PFSK-1 (cell line): ENCODE measurements around the gene DST.

Experiments
- FOXP2 ChIP-seq: optimal IDR thresholded peaks from 2 replicates; pipeline ENCODE3; 2011; ENCODE audit warnings: borderline replicate concordance, control low read depth, inconsistent platforms; ENCODE audit not compliant: insufficient read depth; ENCODE audit errors: extremely low read length, extremely low read depth
- POLR2AphosphoS5 ChIP-seq: IDR thresholded peaks from 2 replicates; pipeline ENCODE4 v1.6.1; 2012; ENCODE audit warnings: low read depth, mild to moderate bottlenecking, control low read depth, low read length, moderate library complexity
- SIN3A ChIP-seq: IDR thresholded peaks from 2 replicates; pipeline ENCODE4 v1.6.1; 2012; ENCODE audit warnings: mild to moderate bottlenecking, low read length, moderate library complexity, borderline replicate concordance; ENCODE audit not compliant: insufficient read depth
- TAF1 ChIP-seq: IDR thresholded peaks from 2 replicates; pipeline ENCODE4 v1.6.1; 2012; ENCODE audit warnings: low read length, control low read depth, borderline replicate concordance; ENCODE audit not compliant: insufficient read depth
- TF ChIP-seq, protein P1 (sequence below), 2 experiments: IDR thresholded peaks; 2 replicates each; pipeline versions ENCODE4 v1.6.1 to v1.8.0; 2011 to 2012; ENCODE audit warnings: low read depth in 2 of 2, low read length in 2 of 2, control low read depth in 1 of 2, inconsistent platforms in 1 of 2, mild to moderate bottlenecking in 1 of 2, moderate library complexity in 1 of 2; ENCODE audit not compliant: insufficient read depth in 1 of 2

DST gene

DNA sequence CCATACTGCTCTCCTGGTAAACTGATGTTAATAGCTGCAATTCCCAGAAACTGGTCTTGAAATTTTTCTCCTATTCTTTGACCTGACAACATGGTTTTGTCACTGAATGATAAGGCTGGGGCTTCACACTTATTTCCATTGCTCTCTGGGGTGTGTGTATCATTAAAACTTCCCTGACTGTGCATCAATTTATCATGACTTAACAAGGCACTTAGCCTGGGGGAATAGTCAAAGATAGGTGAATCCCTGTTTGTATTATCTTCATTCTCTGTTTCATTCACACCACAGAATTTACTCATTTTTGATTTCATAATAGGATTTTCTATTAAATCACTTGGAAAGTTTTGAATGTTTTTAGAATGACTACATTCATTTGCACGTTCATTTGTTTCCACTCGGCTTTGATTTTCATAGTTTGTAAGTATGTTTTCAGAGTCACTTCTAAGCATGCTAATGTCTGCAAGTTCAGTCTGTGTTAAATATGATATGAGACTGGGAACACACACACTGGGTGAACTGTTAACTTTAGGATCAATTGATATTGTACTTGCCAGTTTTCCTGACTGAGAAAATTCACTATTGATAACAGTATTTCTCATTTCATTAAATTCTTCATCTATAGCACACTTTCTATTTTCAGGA is 35.5 kb downstream of the DST start:
- TF ChIP-seq FOXP2 (no peak), TAF1 (no peak), POLR2AphosphoS5 (no peak), SIN3A (no peak)
- TF ChIP-seq, protein P1, sequence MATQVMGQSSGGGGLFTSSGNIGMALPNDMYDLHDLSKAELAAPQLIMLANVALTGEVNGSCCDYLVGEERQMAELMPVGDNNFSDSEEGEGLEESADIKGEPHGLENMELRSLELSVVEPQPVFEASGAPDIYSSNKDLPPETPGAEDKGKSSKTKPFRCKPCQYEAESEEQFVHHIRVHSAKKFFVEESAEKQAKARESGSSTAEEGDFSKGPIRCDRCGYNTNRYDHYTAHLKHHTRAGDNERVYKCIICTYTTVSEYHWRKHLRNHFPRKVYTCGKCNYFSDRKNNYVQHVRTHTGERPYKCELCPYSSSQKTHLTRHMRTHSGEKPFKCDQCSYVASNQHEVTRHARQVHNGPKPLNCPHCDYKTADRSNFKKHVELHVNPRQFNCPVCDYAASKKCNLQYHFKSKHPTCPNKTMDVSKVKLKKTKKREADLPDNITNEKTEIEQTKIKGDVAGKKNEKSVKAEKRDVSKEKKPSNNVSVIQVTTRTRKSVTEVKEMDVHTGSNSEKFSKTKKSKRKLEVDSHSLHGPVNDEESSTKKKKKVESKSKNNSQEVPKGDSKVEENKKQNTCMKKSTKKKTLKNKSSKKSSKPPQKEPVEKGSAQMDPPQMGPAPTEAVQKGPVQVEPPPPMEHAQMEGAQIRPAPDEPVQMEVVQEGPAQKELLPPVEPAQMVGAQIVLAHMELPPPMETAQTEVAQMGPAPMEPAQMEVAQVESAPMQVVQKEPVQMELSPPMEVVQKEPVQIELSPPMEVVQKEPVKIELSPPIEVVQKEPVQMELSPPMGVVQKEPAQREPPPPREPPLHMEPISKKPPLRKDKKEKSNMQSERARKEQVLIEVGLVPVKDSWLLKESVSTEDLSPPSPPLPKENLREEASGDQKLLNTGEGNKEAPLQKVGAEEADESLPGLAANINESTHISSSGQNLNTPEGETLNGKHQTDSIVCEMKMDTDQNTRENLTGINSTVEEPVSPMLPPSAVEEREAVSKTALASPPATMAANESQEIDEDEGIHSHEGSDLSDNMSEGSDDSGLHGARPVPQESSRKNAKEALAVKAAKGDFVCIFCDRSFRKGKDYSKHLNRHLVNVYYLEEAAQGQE (IDR thresholded peaks at IDR 0.05; ENCODE audit: insufficient read depth in 1 of 2, low read depth in 2 of 2, low read length in 2 of 2), result no peak

DNA sequence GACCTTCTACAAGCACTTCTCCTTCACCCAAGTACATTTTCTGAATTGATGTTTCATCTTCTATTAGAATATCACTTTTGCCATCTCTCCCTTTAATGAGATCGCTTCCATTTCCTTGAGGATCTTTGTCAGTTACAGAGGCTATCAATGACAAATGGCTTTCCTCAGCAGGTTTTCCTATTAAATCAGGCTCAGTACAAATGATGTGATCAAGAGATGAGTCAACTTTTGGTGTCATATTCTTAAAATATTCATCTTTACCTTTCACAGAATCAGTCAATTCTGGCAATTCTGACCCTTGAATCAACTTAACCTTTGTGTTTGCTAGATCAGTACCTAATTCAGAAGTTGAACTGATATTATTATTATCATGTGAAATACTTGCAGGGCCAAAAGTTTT is 37.3 kb downstream of the DST start:
- TF ChIP-seq, protein P1 (IDR thresholded peaks at IDR 0.05; ENCODE audit: insufficient read depth in 1 of 2, low read depth in 2 of 2, low read length in 2 of 2), result no peak
- TF ChIP-seq TAF1, result no peak
- no peak for TF ChIP-seq SIN3A
- no peak for TF ChIP-seq FOXP2
- no peak for TF ChIP-seq POLR2AphosphoS5

DNA sequence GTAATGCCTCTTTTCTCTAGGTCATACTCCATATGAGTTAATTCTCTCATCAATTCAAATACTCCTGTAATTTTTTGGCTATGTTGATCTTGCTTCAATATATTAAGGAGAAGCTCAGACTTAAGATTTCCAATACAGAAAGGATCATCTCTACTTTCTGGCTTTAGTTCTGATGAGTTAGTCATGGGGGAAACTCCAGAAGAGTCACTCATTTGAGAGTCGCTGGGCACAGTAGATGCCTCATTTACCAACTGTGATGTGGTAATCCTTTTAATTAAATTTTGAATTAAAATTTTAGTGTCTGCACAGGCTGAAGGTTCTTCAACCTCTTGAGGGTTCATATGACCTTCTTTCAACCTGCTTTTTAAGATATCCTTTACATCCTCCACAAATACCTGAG is 38.5 kb downstream of the DST start:
- TF ChIP-seq TAF1 (no peak), POLR2AphosphoS5 (no peak), SIN3A (no peak), FOXP2 (no peak)
- TF ChIP-seq, protein P1 (IDR thresholded peaks at IDR 0.05; ENCODE audit: insufficient read depth in 1 of 2, low read depth in 2 of 2, low read length in 2 of 2), result no peak

DNA sequence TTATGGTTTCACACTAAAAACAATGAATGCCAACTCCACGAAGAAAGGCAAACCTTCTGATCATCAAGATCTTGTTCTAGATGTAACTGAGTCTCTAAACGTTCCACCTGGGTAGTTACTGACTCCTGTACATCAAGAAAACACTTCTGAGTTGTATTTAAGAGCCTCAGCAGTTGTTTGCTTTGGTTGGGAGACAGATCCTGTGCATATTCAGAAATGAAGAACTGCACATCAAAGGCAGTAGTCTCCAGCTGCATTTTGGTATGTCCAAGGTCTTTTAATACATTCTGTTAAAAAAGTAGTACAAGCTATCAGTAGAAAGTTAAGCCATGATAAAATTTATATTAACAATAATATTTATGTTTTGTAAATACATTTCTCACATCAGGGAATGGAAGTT is 41.3 kb downstream of the DST start:
- TF ChIP-seq SIN3A (no peak), POLR2AphosphoS5 (no peak), TAF1 (no peak), FOXP2 (no peak)
- TF ChIP-seq, protein P1 (IDR thresholded peaks at IDR 0.05; ENCODE audit: insufficient read depth in 1 of 2, low read depth in 2 of 2, low read length in 2 of 2), result no peak
